Body of pancreas (tissue), 4 donors: ENCODE data around the gene TSPYL1.
"Not testable (repeated sequence)": the region's sequence is repeated elsewhere in the genome, so short reads cannot be mapped to it uniquely, and the experiment has no call there.

Experiments used
- CTCF ChIP-seq, 7 experiments: fragments of 450-650 bp in 4 of 7; fragments of 200-600 bp in 3 of 7; sonication (generic) in 3 of 7; IDR thresholded peaks; one replicate each; pipeline ENCODE4 v1.5.1; 2016 to 2019; ENCODE audit warnings: antibody characterized with exemption in 7 of 7
- POLR2A ChIP-seq, 3 donors: fragments of 450-650 bp; IDR thresholded peaks; one replicate each; pipeline ENCODE4 v1.6.1; 2016; ENCODE audit warnings: antibody characterized with exemption in 3 of 3, mild to moderate bottlenecking in 2 of 3

GRCh38 chr6:116284984-116285383, 5.3 kb upstream of the TSPYL1 start:
- not testable (repeated sequence) for TF ChIP-seq CTCF, POLR2A (IDR thresholded peaks at IDR 0.05)
